CD4-positive, alpha-beta T cell treated with Interleukin-4 for 1 hour (primary cell): Measurements from ENCODE around the gene PPP6R3.
"Not testable (repeated sequence)": the region's sequence is repeated elsewhere in the genome, so short reads cannot be mapped to it uniquely, and the experiment has no call there.

ENCODE experiments used
- DNase-seq, 2 donors: peaks; one replicate each; pipeline ENCODE4 v3.0.0-alpha.2; 2020 to 2022

PPP6R3 gene

DNA sequence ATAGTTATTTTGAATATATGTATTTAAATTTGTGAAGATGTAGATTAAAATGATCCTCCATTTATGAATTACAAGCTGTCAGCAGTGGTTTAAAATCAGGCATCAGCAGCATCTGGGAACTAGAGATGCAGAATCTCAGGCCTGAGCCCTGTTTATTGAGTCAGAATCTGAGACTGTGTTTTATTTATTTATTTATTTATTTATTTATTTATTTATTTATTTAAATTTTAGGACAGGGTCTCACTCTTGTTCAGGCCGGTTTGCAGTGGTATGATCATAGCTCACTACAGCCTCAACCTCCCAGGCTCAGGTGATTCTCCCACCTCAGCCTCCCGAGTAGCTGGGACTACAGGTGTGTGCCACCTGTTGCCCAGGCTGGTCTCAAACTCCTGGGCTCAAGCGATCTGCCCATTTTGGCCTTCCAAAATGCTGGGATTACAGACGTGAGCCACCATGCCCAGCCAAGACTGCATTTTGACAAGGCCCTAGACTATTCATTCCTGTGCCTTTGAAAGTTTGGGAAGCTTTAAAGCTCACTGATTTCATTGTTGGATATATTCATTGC, 70.7 kb downstream of the PPP6R3 start:
- no peak for DNase-seq

DNA sequence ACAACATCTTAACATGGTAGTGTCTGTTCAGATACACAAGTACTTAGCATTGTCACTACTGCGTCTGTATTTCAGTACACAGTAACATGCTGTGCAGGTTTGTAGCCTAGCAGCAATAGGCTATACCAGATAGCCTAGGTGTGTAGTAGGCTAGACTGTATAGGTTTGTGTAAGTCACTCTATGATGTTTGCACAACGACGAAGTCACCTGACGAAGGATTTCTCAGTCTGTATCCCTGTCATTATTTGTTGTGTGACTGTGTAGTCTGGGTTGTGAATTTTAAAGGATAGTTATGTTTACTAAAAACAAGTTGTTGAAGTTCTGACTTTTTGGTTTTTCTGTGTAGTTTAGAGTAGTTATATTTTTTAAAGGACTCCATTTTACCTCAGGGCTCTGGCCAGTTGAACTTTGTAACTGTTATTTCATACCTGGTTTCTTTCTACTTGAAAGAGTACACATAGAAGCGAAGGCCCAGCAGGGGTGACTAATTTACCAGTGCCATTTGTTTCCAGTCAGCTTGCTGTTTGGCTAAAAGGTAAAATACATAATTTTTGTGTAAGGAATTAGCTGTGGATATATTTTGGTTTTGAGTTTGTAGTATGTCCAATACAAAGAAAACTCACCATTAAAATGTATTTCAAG, 72.3 kb downstream of the PPP6R3 start:
- DNase-seq, result no peak

GRCh38 chr11:68533945-68534344, 73.4 kb downstream of the PPP6R3 start:
- DNase-seq, result no peak

DNA sequence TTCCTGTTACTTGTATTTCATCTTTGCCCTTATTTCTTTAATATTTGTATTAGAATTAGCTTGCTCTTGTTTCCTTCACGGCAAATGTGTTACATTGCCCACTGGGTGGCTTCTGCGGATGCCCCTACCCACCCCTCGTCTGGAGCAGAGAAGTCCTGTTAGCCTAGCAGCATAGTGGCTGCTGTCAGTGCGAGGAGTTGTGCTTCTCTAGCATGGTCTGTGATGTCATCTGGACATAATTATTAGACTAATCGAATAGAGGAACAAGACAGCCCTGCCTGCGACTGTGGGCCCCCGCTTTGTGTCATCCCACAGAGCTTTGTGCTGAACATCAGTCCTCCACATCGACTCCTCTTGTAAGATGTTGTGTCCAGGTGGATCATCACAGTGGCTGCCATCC, 74.5 kb downstream of the PPP6R3 start:
- DNase-seq, result no peak

- no peak for DNase-seq
These were observed 76.2 kb downstream of the PPP6R3 start for GRCh38 chr11:68536706-68537105.

DNA sequence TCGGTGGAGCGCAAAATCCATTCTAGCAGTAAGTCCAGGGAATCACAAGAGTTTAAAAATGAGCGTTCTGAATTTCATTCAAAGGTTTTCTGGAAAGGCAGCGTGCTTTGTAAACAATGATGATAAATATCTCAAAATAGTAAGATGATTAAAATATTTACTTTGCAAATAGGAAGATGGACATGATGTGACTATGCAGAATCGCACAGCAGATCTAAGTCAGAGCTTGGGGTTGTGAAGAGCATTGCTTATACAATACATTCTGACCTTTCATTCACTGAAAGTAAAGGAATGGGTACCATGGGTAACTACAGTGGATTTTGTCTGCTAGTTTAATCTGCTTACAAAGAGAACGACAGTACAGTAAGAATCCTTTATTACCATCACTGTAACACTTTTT, 77.5 kb downstream of the PPP6R3 start:
- DNase-seq, result no peak

GRCh38 chr11:68539395-68539794, 78.8 kb downstream of the PPP6R3 start:
- DNase-seq, result no peak

DNA sequence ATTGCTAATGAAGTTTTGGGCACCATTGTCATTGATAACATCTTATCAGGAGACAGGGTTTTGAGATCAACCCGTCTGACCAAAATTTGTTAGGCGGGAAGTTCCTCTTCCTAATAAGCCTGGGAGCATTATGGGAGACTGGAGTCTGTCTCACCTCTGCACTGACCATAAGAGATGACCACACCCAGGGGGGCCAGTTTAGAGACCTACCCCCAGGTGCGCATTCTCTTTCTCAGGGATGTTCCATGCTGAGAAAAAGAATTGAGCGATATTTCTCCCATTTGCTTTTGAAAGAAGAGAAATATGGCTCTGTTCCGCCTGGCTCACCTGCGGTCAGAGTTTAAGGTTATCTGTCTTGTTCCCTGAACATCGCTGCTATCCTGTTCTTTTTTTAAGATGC, 80.0 kb downstream of the PPP6R3 start:
- DNase-seq, result not testable (repeated sequence)

DNA sequence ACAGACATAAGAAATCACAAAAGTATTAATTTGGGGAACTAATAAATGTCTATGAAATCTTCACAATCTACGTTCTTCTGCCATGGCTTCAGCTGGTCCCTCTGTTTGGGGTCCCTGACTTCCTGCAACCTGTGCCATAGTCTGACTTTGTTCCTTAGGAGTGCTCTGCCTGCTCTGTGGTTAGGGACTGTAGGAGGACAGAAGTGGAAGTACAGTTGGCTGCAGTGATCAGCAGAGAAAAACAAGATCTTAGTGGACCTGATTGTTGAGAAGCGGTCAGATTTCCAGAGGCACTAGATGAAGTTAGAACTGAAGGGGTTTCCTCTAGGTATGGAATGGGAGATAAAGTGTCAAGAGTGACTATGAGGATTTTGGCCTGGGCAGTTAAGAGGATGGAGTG, 80.6 kb downstream of the PPP6R3 start:
- no peak for DNase-seq

DNA sequence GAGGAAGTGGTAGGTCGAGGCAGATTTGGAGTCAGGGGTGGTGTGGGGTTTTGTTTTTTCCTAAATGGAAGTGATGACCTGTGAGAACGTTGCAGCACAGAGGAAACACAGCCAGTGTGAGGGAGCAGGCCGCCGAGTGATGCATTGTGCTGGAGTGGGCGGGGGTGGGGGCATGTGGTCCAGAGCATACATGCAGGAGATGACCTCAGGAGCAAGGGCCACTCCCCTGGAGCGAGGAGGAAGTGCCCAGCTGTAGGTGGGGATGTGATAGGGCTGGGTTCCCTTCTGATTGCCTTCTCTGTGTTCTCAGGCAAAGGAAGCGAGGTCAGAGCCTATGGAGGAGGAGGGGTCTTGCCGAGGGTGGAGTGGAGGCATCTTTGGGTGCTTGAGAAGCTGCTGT, 81.4 kb downstream of the PPP6R3 start:
- DNase-seq, result no peak

GRCh38 chr11:68542617-68543016, 82.1 kb downstream of the PPP6R3 start:
- DNase-seq, result no peak

GRCh38 chr11:68543594-68543993, 83.0 kb downstream of the PPP6R3 start:
- no peak for DNase-seq

DNA sequence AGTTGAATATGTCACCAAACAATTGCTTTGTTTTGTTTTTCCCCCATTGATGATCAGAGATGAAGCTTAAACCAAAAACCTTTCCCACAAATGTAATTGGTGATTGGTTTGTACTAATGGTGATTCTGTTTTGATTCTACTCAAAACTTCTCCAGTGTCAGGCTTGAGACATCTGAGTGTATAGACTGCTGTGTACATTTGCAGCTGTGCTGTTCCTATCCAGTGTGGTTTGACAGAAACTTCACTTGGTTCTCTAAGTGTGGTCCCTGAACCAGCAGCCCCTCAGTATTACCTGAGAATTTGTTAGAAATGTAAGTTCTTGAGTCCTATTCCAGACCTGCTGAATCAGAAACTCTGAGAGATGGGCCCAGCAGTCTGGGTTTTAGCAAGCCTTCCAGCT, 84.8 kb downstream of the PPP6R3 start:
- DNase-seq, result no peak

DNA sequence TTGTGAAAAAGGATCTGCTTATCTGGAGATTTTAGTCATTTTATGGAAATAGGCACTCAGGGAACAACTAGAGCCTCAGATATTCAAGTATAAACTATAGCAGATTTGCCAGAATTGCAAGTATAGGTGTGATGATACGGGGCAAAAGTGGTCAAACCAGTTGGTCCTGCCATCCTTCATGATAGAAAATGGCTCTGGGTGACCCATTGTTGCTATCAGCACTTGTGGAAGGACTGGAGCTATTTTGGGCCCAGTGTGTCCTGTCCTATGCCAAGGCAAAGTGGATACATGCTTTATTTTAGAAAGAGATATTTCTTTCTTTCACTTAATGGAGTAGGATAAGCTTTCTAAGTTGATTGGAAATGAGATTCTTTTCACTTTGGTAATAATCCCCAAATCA, 85.2 kb downstream of the PPP6R3 start:
- DNase-seq, result no peak

GRCh38 chr11:68546555-68546954, 86.0 kb downstream of the PPP6R3 start:
- DNase-seq, result peak in 1 of 2 donors; percentile 32

GRCh38 chr11:68549789-68550484, 89.4 kb downstream of the PPP6R3 start:
- no peak for DNase-seq

GRCh38 chr11:68550485-68550817, 89.9 kb downstream of the PPP6R3 start:
- DNase-seq, result peak in 1 of 2 donors; percentile 4

- DNase-seq, result no peak
These were observed 90.7 kb downstream of the PPP6R3 start for GRCh38 chr11:68551223-68551622.

- DNase-seq, result no peak
These were observed 91.2 kb downstream of the PPP6R3 start for GRCh38 chr11:68551777-68552176.

- no peak for DNase-seq
These were observed 92.0 kb downstream of the PPP6R3 start for GRCh38 chr11:68552542-68552941.

GRCh38 chr11:68560216-68560615, 99.7 kb downstream of the PPP6R3 start:
- DNase-seq, result no peak

DNA sequence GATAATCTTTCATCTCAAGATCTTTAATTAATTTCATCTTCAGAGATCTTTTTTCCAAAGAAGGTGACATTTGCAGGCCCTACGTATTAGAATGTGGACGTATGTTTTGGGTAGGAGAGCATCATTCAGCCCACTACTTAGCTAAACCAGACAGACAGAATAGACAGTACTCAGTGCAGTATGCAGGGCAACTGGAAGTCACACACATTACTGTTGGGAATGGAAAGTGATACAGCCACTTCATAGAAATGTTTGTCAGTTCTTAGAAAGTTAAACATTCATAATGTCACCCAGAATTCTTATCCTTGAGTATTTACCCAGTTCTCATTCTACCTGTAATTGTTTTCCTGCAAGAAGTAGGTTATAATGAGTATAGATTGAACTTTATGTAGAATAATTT, 102.9 kb downstream of the PPP6R3 start:
- DNase-seq, result no peak

- DNase-seq, result no peak
These were observed 103.7 kb downstream of the PPP6R3 start for GRCh38 chr11:68564261-68564660.

- no peak for DNase-seq
These were observed 105.2 kb downstream of the PPP6R3 start for GRCh38 chr11:68565768-68566167.

DNA sequence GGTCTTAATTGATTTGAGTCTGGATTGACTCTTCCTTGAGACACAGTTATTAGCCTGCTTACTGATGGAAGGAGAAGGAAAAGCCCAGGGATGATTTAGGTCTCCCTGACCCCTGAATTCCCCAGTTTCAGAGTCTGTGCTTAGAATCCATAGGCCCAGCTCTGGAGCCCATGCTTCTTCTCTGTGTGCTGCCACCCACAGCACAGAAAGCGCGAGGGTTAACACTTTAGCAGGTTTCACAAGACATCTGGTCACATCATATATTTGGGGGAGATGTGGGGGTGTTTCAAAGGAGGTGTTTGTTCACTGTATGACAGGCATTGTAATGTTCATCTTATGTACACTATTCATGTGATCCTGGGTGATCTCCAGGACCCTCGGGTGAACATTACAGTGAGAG, 107.0 kb downstream of the PPP6R3 start:
- no peak for DNase-seq
